Activated CD8-positive, alpha-beta memory T cell treated with anti-CD3 and anti-CD28 coated beads, Interleukin-2, amount 50 U/mL, for 24 hours (primary cell): Measurements from ENCODE around the gene DNAH5.

ENCODE experiments used
- DNase-seq: peaks from one replicate; pipeline ENCODE4 v3.0.0-alpha.2; 2020; ENCODE audit errors: extremely low read depth

DNAH5 gene

DNA sequence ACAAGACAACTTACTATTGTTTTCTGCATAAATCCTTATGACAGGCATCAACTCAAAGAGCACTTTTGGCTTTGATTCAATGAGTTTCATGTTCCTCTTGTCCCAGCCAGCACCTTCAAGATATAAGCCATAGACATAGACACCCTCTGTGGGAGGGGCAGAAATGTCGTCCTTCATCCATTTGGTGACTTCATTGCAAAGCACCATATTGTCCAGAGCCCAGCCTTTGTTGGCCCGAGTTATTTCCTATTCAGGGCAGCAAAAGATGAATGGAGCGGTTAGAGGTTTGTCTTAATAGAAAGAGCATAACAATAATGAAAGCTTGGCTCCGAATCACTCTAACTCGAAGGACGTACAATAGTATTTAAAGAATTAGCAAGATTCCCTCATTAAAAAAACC, 243.9 kb downstream of the DNAH5 start:
- DNase-seq, result no peak

GRCh38 chr5:13698885-13699284, 245.6 kb downstream of the DNAH5 start:
- no peak for DNase-seq

DNA sequence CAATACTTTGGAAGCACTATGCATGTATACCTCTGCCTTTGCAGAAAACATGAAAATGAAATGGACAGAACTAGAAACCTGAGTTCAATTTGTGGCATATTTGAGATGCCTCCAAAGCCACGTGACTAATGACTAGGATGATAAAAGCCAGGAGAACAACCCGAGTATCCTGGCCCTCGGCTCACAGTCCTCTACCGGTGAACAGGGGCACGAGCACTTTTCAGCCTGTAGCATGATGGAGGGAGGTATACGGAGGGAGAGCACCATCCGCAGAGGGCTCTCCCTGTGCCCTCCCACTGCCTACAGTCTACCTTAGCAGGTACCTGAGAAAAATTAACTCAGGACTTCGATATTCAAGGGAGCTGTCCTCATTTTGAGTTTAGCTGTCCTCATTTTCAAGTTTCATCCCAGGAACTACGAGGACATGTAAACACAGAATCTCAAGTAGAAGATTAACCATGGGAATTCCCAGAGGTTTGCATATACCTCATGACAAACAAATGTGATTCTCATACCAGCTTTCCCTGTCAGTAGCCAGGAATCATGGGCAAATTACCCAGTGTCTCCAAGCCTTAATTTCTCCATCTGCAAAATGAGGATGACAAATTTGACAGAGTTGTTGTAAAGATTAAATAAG, 249.3 kb downstream of the DNAH5 start:
- no peak for DNase-seq

DNA sequence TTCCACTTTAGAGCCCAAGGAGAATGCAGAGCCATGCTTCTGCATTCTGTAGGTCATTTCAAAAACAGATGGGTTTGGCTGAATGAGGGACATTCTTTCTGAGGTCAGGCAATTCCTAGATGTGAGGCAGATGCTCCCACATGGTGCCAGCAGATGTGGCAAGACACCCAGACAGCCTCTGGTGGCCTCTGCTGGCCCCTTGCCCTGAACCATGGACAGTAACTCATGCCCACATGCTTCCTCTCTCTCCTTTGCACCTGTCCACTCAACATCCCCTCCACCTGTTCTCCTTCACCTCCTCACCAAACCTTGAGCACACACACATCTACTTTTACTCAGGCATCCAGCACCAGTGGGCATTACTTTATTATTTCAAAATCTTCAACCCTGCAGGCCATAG, 252.3 kb downstream of the DNAH5 start:
- no peak for DNase-seq

GRCh38 chr5:13676531-13676930, 268.0 kb downstream of the DNAH5 start:
- no peak for DNase-seq

DNA sequence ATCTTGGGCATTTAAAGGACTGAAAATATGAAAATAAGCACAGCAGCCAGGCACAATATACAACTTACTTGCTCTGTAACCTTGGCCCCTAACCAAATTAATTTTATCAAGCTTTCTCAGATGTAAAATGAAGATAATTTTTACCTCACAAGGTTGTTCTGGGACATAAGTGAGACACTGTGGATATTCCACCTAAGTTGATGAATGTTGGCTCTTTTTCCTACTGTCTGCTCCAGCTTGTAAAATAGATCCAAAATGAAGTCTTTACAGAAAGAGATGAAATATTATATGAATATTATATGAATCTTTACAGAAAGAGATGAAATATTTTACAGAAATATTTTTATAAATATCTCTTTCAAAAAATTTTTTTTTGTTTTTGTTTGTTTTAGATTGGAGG, 270.1 kb downstream of the DNAH5 start:
- DNase-seq, result no peak

- DNase-seq, result no peak
Measured at GRCh38 chr5:13673511-13673910, 271.0 kb downstream of the DNAH5 start.

DNA sequence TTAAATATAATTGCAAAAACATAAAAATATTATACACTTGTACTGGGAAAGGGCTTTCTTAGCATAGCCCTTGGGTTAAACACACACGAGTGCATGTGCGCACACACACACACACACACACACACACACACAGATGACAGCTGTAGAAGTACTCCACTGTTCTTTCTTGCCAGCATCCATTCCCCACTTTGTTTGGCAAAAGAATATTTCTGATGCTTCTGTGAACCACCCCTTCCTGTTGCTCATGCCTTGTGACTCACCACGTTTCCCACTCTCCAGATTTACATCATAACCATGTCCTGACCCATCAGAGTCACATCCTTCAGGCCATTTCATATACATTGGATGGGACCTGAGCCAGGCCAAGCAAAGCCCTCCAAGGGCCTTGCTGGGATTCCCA, 280.1 kb downstream of the DNAH5 start:
- DNase-seq, result no peak

- no peak for DNase-seq
Measured at GRCh38 chr5:13662626-13663025, 281.9 kb downstream of the DNAH5 start.

- DNase-seq, result no peak
Measured at GRCh38 chr5:13661272-13661671, 283.2 kb downstream of the DNAH5 start.

GRCh38 chr5:13660072-13660471, 284.4 kb downstream of the DNAH5 start:
- no peak for DNase-seq

DNA sequence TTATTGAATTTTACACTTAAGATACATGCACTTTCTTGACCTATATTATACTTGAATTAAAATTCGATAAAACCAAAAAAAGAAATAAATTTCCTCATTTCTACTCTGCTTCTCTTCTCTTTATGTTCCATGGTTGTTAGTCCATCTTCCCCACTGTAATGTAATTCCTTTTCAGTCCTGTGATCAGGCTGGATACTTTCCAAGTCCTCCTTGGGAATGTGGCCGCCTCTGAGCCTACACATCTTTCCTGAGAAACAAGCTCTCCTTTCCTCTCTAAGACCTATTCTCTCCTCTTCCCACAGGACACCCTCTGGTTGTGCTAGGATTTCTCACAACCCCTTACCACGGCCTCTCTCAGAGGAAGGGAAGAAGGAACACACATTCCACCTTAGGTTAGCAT, 285.1 kb downstream of the DNAH5 start:
- no peak for DNase-seq

GRCh38 chr5:13658761-13659160, 285.7 kb downstream of the DNAH5 start:
- no peak for DNase-seq

DNA sequence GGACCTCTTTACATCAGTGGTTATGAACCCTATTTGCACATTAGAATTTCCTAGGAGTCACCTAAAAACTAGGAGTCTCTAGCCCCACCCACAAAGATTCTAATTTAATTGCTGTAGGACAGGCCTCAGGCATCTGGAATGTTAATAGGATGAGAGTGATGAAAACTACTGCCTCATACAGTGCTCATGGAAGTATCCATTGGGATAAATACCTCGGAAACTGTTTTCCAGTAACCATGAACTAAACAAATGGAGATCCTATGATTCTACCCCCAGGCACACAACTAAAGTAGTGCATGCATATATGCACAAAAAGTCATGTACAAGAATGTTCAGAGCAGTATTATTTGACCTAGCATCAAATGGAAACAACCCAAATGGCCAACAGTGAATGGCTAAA, 286.3 kb downstream of the DNAH5 start:
- DNase-seq, result no peak

- DNase-seq, result no peak
Measured at GRCh38 chr5:13653709-13654108, 290.8 kb downstream of the DNAH5 start.

DNA sequence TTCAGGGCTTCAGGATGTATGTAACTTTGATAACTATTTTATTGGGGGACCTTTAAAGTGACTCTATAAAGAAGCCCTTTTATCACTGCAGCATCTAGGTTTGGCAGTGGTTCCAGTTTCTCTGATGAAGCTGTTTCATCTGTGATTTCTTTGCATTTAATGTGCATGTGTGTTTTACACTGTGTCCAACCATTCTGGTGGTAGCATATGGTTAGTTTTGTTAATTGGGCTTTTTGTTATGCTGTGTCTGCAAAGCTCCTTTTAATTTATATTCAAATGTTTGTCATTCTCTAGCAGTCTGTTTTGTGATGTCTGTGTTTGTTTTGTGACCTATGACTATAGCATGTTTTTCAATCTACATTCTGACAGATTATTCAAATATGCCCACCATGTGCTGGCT, 294.8 kb downstream of the DNAH5 start:
- no peak for DNase-seq

DNA sequence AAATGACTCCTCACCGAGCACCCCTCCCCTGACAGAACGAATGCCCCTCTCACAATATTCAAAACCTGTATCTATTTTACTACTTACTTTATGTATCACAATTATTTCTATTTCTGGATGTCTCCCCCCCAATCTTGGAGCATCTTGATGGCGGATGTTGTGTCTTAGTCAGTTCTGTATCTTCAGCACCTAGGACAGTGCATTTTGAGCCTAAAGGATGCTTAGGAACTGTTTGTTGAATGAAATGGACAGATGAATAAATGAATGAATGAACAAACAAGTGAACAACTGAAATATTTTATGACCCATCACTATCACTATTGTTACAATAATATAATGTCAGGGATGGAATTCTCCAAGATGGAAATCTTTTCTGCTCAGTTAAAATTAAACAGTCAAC, 295.7 kb downstream of the DNAH5 start:
- no peak for DNase-seq

DNA sequence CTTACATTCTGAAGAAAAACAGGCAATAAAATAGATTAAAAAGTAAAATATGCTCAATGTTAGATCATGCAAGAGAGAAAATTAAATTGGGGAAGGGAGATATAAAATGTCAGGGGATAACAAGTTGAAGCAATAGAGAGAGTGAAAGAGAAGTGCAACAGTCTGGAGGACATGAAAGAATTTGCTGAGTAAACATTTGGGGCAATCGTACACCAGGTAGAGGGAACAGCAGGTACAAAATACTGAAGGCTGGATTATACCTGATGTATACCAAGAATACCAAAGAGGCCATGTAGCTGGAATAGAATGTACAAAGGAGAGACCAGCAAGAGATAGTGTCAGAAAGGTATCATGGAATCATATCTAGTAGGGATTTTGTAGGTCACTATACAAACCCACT, 300.8 kb downstream of the DNAH5 start:
- no peak for DNase-seq

DNA sequence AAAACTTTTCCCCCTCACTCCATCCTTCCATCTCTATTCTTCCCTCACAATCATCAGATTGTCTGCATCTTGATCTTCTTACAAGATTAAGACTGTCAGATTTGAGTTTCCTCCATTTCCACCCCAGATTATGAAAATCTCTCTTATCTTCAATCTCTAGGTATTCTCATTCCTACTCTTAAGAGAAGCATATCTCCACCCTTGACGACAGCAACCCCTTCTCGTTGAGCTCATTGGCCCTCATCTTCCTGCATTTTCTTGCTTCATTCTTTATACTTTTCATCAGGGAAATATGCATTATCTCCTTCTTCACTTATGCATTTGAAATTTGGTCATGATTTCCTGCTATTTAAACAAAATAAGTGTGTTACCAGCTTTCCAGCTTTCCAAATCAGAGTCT, 301.3 kb downstream of the DNAH5 start:
- no peak for DNase-seq
